ENCODE data around the gene LTB.

Gene LTB

DNA sequence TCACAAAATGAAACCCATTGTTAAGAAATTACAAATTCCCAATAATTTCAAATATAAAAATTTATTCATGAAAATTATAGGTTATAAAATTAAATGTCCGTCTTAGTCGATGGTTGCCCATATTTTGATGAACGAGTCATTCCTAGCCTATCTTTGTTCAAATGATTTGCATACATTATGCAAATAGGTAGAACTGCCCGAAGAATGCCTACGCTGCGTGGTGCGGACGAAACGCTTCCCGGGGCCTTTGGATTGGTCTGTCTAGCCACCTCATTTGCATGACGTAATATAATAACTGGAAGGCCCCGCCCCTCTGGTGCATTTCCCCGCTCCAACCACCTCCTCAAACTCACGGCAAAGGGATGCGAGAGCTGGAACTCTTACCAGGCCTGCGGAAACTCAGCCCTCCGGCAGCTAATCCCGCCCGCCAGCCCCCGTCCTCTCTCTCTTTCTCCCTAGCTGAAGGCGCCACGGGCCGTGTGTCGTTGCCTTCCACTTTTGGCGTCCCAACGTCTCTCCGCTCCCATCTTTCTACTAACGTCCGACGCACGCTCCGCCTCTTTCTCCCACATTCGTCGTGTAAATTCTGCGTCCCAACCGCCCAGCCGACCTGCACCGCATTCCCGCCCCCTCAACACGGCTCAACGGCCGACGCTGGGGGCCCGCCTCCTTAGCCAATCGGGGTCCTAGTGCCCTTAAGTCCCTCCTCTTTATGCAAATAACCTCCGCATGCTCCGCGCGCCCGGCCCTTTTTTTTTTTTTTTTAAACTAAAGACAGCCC, 37.8 kb upstream of the LTB start:
- Histone ChIP-seq H3K27me3 (ENCODE audit: insufficient read depth, insufficient read length) (no peaks in the 10 kb centered on the region), H3K9me3 (ENCODE audit: insufficient read depth, low read length) (no peaks in the 10 kb centered on the region), H3K4me1 (ENCODE audit: insufficient read depth, insufficient read length) (peaks cover 3% of the 10 kb centered on the region), H3K4me3 (ENCODE audit: insufficient read length, low read depth) (peak overlapping the region; percentile 56), H3K36me3 (ENCODE audit: insufficient read depth, insufficient read length, low read length) (peaks cover 36% of the 10 kb centered on the region), H3K9ac (ENCODE audit: insufficient read length, low read depth) (peak overlapping the region; percentile 91)
- peak; percentile 94 for DNase-seq (ENCODE audit: low read depth, low spot score)
- TF ChIP-seq SUZ12 (IDR thresholded peaks at IDR 0.05; ENCODE audit: extremely low read depth, insufficient read depth, insufficient read length) (no peak), ZNF274 (IDR thresholded peaks at IDR 0.05; ENCODE audit: low read depth, low read length) (no peak), YY1 (IDR thresholded peaks at IDR 0.05; ENCODE audit: insufficient read depth, insufficient read length) (no peak)

GRCh38 chr6:31617010-31617409, 34.8 kb upstream of the LTB start:
- no peak for TF ChIP-seq ZNF274 (IDR thresholded peaks at IDR 0.05; ENCODE audit: low read depth, low read length)
- no peak for TF ChIP-seq SUZ12 (IDR thresholded peaks at IDR 0.05; ENCODE audit: extremely low read depth, insufficient read depth, insufficient read length)
- no peak for TF ChIP-seq YY1 (IDR thresholded peaks at IDR 0.05; ENCODE audit: insufficient read depth, insufficient read length)
- H3K4me1 ChIP-seq (ENCODE audit: insufficient read depth, insufficient read length): no peaks in the 10 kb centered on the region
- no peak overlapping the region for H3K4me3 ChIP-seq (ENCODE audit: insufficient read length, low read depth)
- no peak for DNase-seq (ENCODE audit: low read depth, low spot score)
- H3K9ac ChIP-seq (ENCODE audit: insufficient read length, low read depth): no peak overlapping the region
- no peaks in the 10 kb centered on the region for H3K9me3 ChIP-seq (ENCODE audit: insufficient read depth, low read length)
- H3K36me3 ChIP-seq (ENCODE audit: insufficient read depth, insufficient read length, low read length): peaks cover 7% of the 10 kb centered on the region
- no peaks in the 10 kb centered on the region for H3K27me3 ChIP-seq (ENCODE audit: insufficient read depth, insufficient read length)

DNA sequence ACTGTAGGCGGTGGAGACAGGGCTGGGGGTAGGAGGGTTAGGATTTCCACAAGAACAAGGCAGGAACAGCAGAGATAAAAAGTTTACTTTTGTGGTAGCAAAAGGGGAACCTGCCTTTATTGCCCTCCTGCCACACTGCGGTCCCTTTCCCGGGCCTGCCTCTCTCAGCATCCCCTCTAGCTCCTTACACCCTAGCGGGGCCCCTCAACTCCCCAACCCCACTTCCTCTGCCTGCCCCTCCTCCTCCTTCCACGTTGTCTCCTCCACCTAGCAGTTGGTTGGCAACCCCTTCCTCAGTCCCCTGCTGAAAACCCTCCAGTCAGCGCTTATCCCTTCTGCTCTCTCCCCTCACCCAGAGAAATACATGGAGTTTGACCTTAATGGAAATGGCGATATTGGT, 33.5 kb upstream of the LTB start:
- H3K27me3 ChIP-seq (ENCODE audit: insufficient read depth, insufficient read length): no peaks in the 10 kb centered on the region
- no peaks in the 10 kb centered on the region for H3K4me1 ChIP-seq (ENCODE audit: insufficient read depth, insufficient read length)
- no peak overlapping the region for H3K9ac ChIP-seq (ENCODE audit: insufficient read length, low read depth)
- H3K4me3 ChIP-seq (ENCODE audit: insufficient read length, low read depth): no peak overlapping the region
- DNase-seq (ENCODE audit: low read depth, low spot score): no peak
- H3K9me3 ChIP-seq (ENCODE audit: insufficient read depth, low read length): no peaks in the 10 kb centered on the region
- no peaks in the 10 kb centered on the region for H3K36me3 ChIP-seq (ENCODE audit: insufficient read depth, insufficient read length, low read length)
- no peak for TF ChIP-seq YY1 (IDR thresholded peaks at IDR 0.05; ENCODE audit: insufficient read depth, insufficient read length)
- TF ChIP-seq ZNF274 (IDR thresholded peaks at IDR 0.05; ENCODE audit: low read depth, low read length): no peak
- TF ChIP-seq SUZ12 (IDR thresholded peaks at IDR 0.05; ENCODE audit: extremely low read depth, insufficient read depth, insufficient read length): no peak

- H3K27me3 ChIP-seq (ENCODE audit: insufficient read depth, insufficient read length): no peaks in the 10 kb centered on the region
- H3K9ac ChIP-seq (ENCODE audit: insufficient read length, low read depth): no peak within 1 kb of the TSS
- no peaks in the 10 kb centered on the region for H3K36me3 ChIP-seq (ENCODE audit: insufficient read depth, insufficient read length, low read length)
- TF ChIP-seq YY1 (IDR thresholded peaks at IDR 0.05; ENCODE audit: insufficient read depth, insufficient read length) (no peak), SUZ12 (IDR thresholded peaks at IDR 0.05; ENCODE audit: extremely low read depth, insufficient read depth, insufficient read length) (no peak), ZNF274 (IDR thresholded peaks at IDR 0.05; ENCODE audit: low read depth, low read length) (no peak)
- no peaks in the 10 kb centered on the region for H3K4me1 ChIP-seq (ENCODE audit: insufficient read depth, insufficient read length)
- H3K4me3 ChIP-seq (ENCODE audit: insufficient read length, low read depth): no peak within 1 kb of the TSS
- H3K9me3 ChIP-seq (ENCODE audit: insufficient read depth, low read length): no peaks in the 10 kb centered on the region
- DNase-seq (ENCODE audit: low read depth, low spot score): no peak
Measured at GRCh38 chr6:31614684-31615578, 32.7 kb upstream of the LTB start, which contains the start of gene AIF1. Gene AIF1 (plus strand): TSS chr6:31615234. CDS start chr6:31615330, 96 bp downstream.

- Histone ChIP-seq H3K36me3 (ENCODE audit: insufficient read depth, insufficient read length, low read length) (no peaks in the 10 kb centered on the region), H3K27me3 (ENCODE audit: insufficient read depth, insufficient read length) (no peaks in the 10 kb centered on the region), H3K9me3 (ENCODE audit: insufficient read depth, low read length) (no peaks in the 10 kb centered on the region), H3K9ac (ENCODE audit: insufficient read length, low read depth) (no peak overlapping the region), H3K4me1 (ENCODE audit: insufficient read depth, insufficient read length) (no peaks in the 10 kb centered on the region), H3K4me3 (ENCODE audit: insufficient read length, low read depth) (no peak overlapping the region)
- TF ChIP-seq SUZ12 (IDR thresholded peaks at IDR 0.05; ENCODE audit: extremely low read depth, insufficient read depth, insufficient read length): no peak
- no peak for TF ChIP-seq YY1 (IDR thresholded peaks at IDR 0.05; ENCODE audit: insufficient read depth, insufficient read length)
- no peak for TF ChIP-seq ZNF274 (IDR thresholded peaks at IDR 0.05; ENCODE audit: low read depth, low read length)
- DNase-seq (ENCODE audit: low read depth, low spot score): no peak
Measured at GRCh38 chr6:31614075-31614619, 31.9 kb upstream of the LTB start.

DNA sequence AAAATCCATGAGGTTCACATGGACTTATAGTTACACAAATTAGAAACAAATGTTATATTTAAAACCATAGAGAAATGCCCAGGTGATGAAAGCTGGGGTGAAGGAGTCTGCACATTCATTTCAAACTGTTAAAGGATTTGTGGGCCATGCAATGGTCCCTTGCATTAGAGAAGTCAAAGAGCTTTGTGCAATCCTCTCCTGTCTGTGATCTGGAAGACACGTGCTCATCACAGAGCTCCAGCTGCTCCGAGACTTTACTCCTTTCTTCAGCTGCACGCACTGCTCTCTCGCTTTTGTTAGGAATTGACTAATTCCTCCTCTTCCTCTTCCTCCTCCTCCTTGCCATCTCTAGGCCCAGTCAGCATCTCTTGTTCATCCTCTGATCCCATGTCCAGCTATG, 28.7 kb upstream of the LTB start:
- DNase-seq (ENCODE audit: low read depth, low spot score): no peak
- Histone ChIP-seq H3K36me3 (ENCODE audit: insufficient read depth, insufficient read length, low read length) (no peaks in the 10 kb centered on the region), H3K9ac (ENCODE audit: insufficient read length, low read depth) (no peak overlapping the region), H3K9me3 (ENCODE audit: insufficient read depth, low read length) (no peaks in the 10 kb centered on the region), H3K4me3 (ENCODE audit: insufficient read length, low read depth) (no peak overlapping the region), H3K27me3 (ENCODE audit: insufficient read depth, insufficient read length) (no peaks in the 10 kb centered on the region), H3K4me1 (ENCODE audit: insufficient read depth, insufficient read length) (no peaks in the 10 kb centered on the region)
- no peak for TF ChIP-seq YY1 (IDR thresholded peaks at IDR 0.05; ENCODE audit: insufficient read depth, insufficient read length)
- TF ChIP-seq SUZ12 (IDR thresholded peaks at IDR 0.05; ENCODE audit: extremely low read depth, insufficient read depth, insufficient read length): no peak
- TF ChIP-seq ZNF274 (IDR thresholded peaks at IDR 0.05; ENCODE audit: low read depth, low read length): no peak
